SHP77 (cell line): Measurements from ENCODE around the gene GNA12.
"Not testable (repeated sequence)": the region's sequence is repeated elsewhere in the genome, so short reads cannot be mapped to it uniquely, and the experiment has no call there.

Source experiments
- DNase-seq, 2 experiments: peaks; one replicate each; lab custom pipeline; 2025; lab: John Stamatoyannopoulos, UW

Gene GNA12

GRCh38 chr7:2711895-2712675 is 132.0 kb downstream of the GNA12 start:
- no peak for DNase-seq

- no peak for DNase-seq
Measured at GRCh38 chr7:2710901-2711551, 133.1 kb downstream of the GNA12 start.

- no peak for DNase-seq
Measured at GRCh38 chr7:2710286-2710655, 133.8 kb downstream of the GNA12 start.

GRCh38 chr7:2709553-2710285 is 134.4 kb downstream of the GNA12 start:
- DNase-seq: peak; percentile 70 to 89

- no peak for DNase-seq
Measured at GRCh38 chr7:2708547-2709310, 135.4 kb downstream of the GNA12 start.

GRCh38 chr7:2708041-2708440 is 136.1 kb downstream of the GNA12 start:
- no peak for DNase-seq

GRCh38 chr7:2707481-2707880 is 136.6 kb downstream of the GNA12 start:
- DNase-seq: no peak

- no peak for DNase-seq
Measured at GRCh38 chr7:2706685-2707126, 137.4 kb downstream of the GNA12 start.

GRCh38 chr7:2705371-2706096 is 138.6 kb downstream of the GNA12 start:
- no peak for DNase-seq

- DNase-seq: peak; percentile 40 to 53
Measured at GRCh38 chr7:2702594-2702957, 141.5 kb downstream of the GNA12 start.

GRCh38 chr7:2701832-2702593 is 142.1 kb downstream of the GNA12 start:
- DNase-seq: no peak

GRCh38 chr7:2701424-2701823 is 142.7 kb downstream of the GNA12 start:
- DNase-seq: no peak

- DNase-seq: no peak
Measured at GRCh38 chr7:2700141-2700850, 143.8 kb downstream of the GNA12 start.

GRCh38 chr7:2699289-2699620 is 144.9 kb downstream of the GNA12 start:
- DNase-seq: no peak

GRCh38 chr7:2698581-2699288 is 145.4 kb downstream of the GNA12 start:
- peak in 1 of 2 experiments; percentile 54 for DNase-seq

GRCh38 chr7:2694122-2694436 is 150.0 kb downstream of the GNA12 start:
- not testable (repeated sequence) for DNase-seq

GRCh38 chr7:2693420-2694121 is 150.5 kb downstream of the GNA12 start:
- peak in 1 of 2 experiments; percentile 49 for DNase-seq

- DNase-seq: no peak
Measured at GRCh38 chr7:2692543-2692942, 151.6 kb downstream of the GNA12 start.

- DNase-seq: not testable (repeated sequence)
Measured at GRCh38 chr7:2691932-2692439, 152.1 kb downstream of the GNA12 start.
